ENCODE measurements around the gene ASB10. TPM values are rescaled to one million over a fixed set of nuclear protein-coding genes. Genes with fewer than 3 reads are reported as not detected.

Gene ASB10
- total and polyA plus RNA-seq, 2 of the 4 experiments (the other 2 are of a cell fraction) = not detected

DNA sequence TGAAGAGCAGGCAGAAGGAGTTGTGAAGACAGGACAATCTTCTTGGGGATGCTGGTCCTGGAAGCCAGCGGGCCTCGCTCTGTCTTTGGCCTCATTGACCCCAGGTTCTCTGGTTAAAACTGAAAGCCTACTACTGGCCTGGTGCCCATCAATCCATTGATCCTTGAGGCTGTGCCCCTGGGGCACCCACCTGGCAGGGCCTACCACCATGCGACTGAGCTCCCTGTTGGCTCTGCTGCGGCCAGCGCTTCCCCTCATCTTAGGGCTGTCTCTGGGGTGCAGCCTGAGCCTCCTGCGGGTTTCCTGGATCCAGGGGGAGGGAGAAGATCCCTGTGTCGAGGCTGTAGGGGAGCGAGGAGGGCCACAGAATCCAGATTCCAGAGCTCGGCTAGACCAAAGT is 46.8 kb upstream of the ASB10 start:
- Histone ChIP-seq H2BK120ac (ENCODE audit: low read depth, low read length) (no peak overlapping the region), H4K5ac (ENCODE audit: low read depth, low read length) (no peak overlapping the region), H3K14ac (replicated peaks; ENCODE audit: low read depth, low read length) (peak overlapping the region; percentile 50), H3K18ac (ENCODE audit: low read depth, low read length) (no peak overlapping the region), H2AFZ (replicated peaks; ENCODE audit: low read length, poor library complexity) (no peak overlapping the region), H4K91ac (ENCODE audit: insufficient read depth, low read depth, low read length) (no peak overlapping the region), H2BK20ac (ENCODE audit: low read depth, low read length) (no peak overlapping the region), H2AK9ac (replicated peaks; ENCODE audit: low read depth, low read length, poor library complexity) (peak overlapping the region; percentile 1), H2BK5ac (ENCODE audit: low read depth, low read length, poor library complexity, severe bottlenecking) (peak overlapping the region; percentile 51), H4K20me1 (ENCODE audit: insufficient read depth, low read length) (peaks cover 60% of the 10 kb centered on the region), H3K36me3 (ENCODE audit: control insufficient read depth, insufficient read depth, low read length) (peaks cover 41% of the 10 kb centered on the region), H3K27me3 (ENCODE audit: control insufficient read depth, insufficient read depth, low read length) (no peaks in the 10 kb centered on the region), H3K9me1 (ENCODE audit: insufficient read depth, low read length) (0 out of 2 replicates have a peak, but pooled peaks cover 4% of the 10 kb centered on the region), H3K4me3 (ENCODE audit: insufficient read depth, low read depth, low read length) (peak overlapping the region; percentile 76), H2AK5ac (ENCODE audit: low read depth, low read length) (peak overlapping the region; percentile 91; the same call in 1 of the 2 replicates), H2BK15ac (ENCODE audit: low read depth, low read length) (no peak overlapping the region), H3K27ac (ENCODE audit: insufficient read depth, low read length) (no peak overlapping the region; the same call in 1 of the 2 replicates), H3K9me3 (ENCODE audit: control insufficient read depth, insufficient read depth, low read length) (no peaks in the 10 kb centered on the region), H3K4ac (ENCODE audit: low read depth, low read length) (0 out of 2 replicates have a peak overlapping the region, but pooled peaks have one; percentile 37), H3K4me1 (ENCODE audit: control insufficient read depth, insufficient read depth, low read length) (peaks cover 12% of the 10 kb centered on the region), H3K23ac (ENCODE audit: low read depth, low read length) (peak overlapping the region; percentile 33), H3K79me1 (ENCODE audit: low read depth in 1 of 2, low read length in 2 of 2) (peaks cover 0 to 60% of the 10 kb centered on the region in 2 experiments; a peak in 3 of 4 replicates), H3K9ac (ENCODE audit: low read depth, low read length) (peak overlapping the region; percentile 85; the same call in 1 of the 2 replicates), H4K8ac (ENCODE audit: low read depth in 2 of 2, low read length in 2 of 2) (no peak overlapping the region), H3K56ac (ENCODE audit: extremely low read depth, insufficient read depth, low read length) (peak overlapping the region; percentile 89; the same call in 1 of the 2 replicates), H3K4me2 (ENCODE audit: low read depth, low read length) (peak overlapping the region; percentile 69)
- dilution Hi-C loops (cut with HindIII; ENCODE audit: low sequenced_read_pairs, unreplicated experiment) (no loop called here), in situ Hi-C loops (cut with MboI; ENCODE audit: low sequenced_read_pairs) (no loop called here), intact Hi-C loops (cut with micrococcal nuclease) (no loop called here)
- ATAC-seq (ENCODE audit: low read depth) (no peak), DNase-seq (no peak)
- 90% methylated on average over 4 of the region's 9 CpGs; no CpG with 5 or more reads in 1 of the 2 experiments for WGBS, 2 experiments (ENCODE audit: extremely low coverage in 2 of 2, insufficient read length in 1 of 2)
- ChIA-PET POLR2A (ENCODE audit: unreplicated experiment) (no interaction called here), CTCF (interaction anchor here (1.5 kb wide), 1 partner anchor 10 kb away, joined by 5 read pairs; no protein-coding TSS in a partner anchor)
- TF ChIP-seq POLR2A (IDR thresholded peaks at IDR 0.05; ENCODE audit: low read depth, low read length) (no peak), NFE2L2 (IDR thresholded peaks at IDR 0.05; ENCODE audit: low read depth, low read length) (no peak), RFX5 (IDR thresholded peaks at IDR 0.05; ENCODE audit: low read depth, low read length) (no peak), CHD1 (IDR thresholded peaks at IDR 0.05; ENCODE audit: low read depth, low read length) (no peak), SMC3 (IDR thresholded peaks at IDR 0.05; ENCODE audit: low read depth, low read length) (no peak), CEBPB (IDR thresholded peaks at IDR 0.05; ENCODE audit: low read depth, low read length) (no peak), BHLHE40 (IDR thresholded peaks at IDR 0.05; ENCODE audit: low read depth, low read length) (no peak), RCOR1 (IDR thresholded peaks at IDR 0.05; ENCODE audit: insufficient replicate concordance, low read length) (no peak), RAD21 (IDR thresholded peaks at IDR 0.05; ENCODE audit: low read length) (no peak), FOS (IDR thresholded peaks at IDR 0.05; ENCODE audit: low read depth, low read length) (no peak), MAZ (IDR thresholded peaks at IDR 0.05; ENCODE audit: borderline replicate concordance, low read depth, low read length) (no peak), MAFK (IDR thresholded peaks at IDR 0.05; ENCODE audit: low read depth, low read length) (no peak)
- TF ChIP-seq, protein P1, sequence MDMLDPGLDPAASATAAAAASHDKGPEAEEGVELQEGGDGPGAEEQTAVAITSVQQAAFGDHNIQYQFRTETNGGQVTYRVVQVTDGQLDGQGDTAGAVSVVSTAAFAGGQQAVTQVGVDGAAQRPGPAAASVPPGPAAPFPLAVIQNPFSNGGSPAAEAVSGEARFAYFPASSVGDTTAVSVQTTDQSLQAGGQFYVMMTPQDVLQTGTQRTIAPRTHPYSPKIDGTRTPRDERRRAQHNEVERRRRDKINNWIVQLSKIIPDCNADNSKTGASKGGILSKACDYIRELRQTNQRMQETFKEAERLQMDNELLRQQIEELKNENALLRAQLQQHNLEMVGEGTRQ (IDR thresholded peaks at IDR 0.05; ENCODE audit: low read depth, low read length) = no peak
- TF ChIP-seq, protein P2, sequence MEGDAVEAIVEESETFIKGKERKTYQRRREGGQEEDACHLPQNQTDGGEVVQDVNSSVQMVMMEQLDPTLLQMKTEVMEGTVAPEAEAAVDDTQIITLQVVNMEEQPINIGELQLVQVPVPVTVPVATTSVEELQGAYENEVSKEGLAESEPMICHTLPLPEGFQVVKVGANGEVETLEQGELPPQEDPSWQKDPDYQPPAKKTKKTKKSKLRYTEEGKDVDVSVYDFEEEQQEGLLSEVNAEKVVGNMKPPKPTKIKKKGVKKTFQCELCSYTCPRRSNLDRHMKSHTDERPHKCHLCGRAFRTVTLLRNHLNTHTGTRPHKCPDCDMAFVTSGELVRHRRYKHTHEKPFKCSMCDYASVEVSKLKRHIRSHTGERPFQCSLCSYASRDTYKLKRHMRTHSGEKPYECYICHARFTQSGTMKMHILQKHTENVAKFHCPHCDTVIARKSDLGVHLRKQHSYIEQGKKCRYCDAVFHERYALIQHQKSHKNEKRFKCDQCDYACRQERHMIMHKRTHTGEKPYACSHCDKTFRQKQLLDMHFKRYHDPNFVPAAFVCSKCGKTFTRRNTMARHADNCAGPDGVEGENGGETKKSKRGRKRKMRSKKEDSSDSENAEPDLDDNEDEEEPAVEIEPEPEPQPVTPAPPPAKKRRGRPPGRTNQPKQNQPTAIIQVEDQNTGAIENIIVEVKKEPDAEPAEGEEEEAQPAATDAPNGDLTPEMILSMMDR (conservative IDR thresholded peaks at IDR 0.05; ENCODE audit: low read depth, low read length) = no peak
- TF ChIP-seq, protein P3, sequence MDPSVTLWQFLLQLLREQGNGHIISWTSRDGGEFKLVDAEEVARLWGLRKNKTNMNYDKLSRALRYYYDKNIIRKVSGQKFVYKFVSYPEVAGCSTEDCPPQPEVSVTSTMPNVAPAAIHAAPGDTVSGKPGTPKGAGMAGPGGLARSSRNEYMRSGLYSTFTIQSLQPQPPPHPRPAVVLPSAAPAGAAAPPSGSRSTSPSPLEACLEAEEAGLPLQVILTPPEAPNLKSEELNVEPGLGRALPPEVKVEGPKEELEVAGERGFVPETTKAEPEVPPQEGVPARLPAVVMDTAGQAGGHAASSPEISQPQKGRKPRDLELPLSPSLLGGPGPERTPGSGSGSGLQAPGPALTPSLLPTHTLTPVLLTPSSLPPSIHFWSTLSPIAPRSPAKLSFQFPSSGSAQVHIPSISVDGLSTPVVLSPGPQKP (IDR thresholded peaks at IDR 0.05; ENCODE audit: borderline replicate concordance, low read depth, low read length) = no peak
- no TSS peak for BruUV-seq (replicated peaks)

Data from IMR-90 (cell line).